ENCODE data around the gene TRIML2.

Gene TRIML2

GRCh38 chr4:188121530-188121929 lies 12.1 kb upstream of the TRIML2 start:
- H3K4me3 ChIP-seq (ENCODE audit: low read depth, low read length) = no peak overlapping the region
- TF ChIP-seq CTCF (conservative IDR thresholded peaks at IDR 0.05; ENCODE audit: low read depth, low read length) = no peak
- no peak for DNase-seq (ENCODE audit: low read depth)

GRCh38 chr4:188117631-188118324 lies 8.4 kb upstream of the TRIML2 start:
- no peak overlapping the region for H3K4me3 ChIP-seq (ENCODE audit: low read depth, low read length)
- no peak for TF ChIP-seq CTCF (conservative IDR thresholded peaks at IDR 0.05; ENCODE audit: low read depth, low read length)
- no peak for DNase-seq (ENCODE audit: low read depth)

- no peak for DNase-seq (ENCODE audit: low read depth)
- no peak overlapping the region for H3K4me3 ChIP-seq (ENCODE audit: low read depth, low read length)
- TF ChIP-seq CTCF (conservative IDR thresholded peaks at IDR 0.05; ENCODE audit: low read depth, low read length) = no peak
These were observed 3.8 kb upstream of the TRIML2 start for GRCh38 chr4:188113156-188113555.

GRCh38 chr4:188111955-188112354 lies 2.6 kb upstream of the TRIML2 start:
- no peak for TF ChIP-seq CTCF (conservative IDR thresholded peaks at IDR 0.05; ENCODE audit: low read depth, low read length)
- H3K4me3 ChIP-seq (ENCODE audit: low read depth, low read length) = no peak overlapping the region
- no peak for DNase-seq (ENCODE audit: low read depth)

- no peak overlapping the region for H3K4me3 ChIP-seq (ENCODE audit: low read depth, low read length)
- TF ChIP-seq CTCF (conservative IDR thresholded peaks at IDR 0.05; ENCODE audit: low read depth, low read length) = no peak
- peak; percentile 18 for DNase-seq (ENCODE audit: low read depth)
These were observed 1.5 kb upstream of the TRIML2 start for GRCh38 chr4:188110741-188111471.

- no peak for DNase-seq (ENCODE audit: low read depth)
- TF ChIP-seq CTCF (conservative IDR thresholded peaks at IDR 0.05; ENCODE audit: low read depth, low read length) = no peak
- no peak overlapping the region for H3K4me3 ChIP-seq (ENCODE audit: low read depth, low read length)
These were observed 633 bp upstream of the TRIML2 start for GRCh38 chr4:188110036-188110435.

All from choroid plexus epithelial cell (primary cell).